ENCODE data around the gene DGLUCY.
A peak's percentile ranks its signal among the peaks of the same experiment; 100 is the strongest.

Gene DGLUCY

DNA sequence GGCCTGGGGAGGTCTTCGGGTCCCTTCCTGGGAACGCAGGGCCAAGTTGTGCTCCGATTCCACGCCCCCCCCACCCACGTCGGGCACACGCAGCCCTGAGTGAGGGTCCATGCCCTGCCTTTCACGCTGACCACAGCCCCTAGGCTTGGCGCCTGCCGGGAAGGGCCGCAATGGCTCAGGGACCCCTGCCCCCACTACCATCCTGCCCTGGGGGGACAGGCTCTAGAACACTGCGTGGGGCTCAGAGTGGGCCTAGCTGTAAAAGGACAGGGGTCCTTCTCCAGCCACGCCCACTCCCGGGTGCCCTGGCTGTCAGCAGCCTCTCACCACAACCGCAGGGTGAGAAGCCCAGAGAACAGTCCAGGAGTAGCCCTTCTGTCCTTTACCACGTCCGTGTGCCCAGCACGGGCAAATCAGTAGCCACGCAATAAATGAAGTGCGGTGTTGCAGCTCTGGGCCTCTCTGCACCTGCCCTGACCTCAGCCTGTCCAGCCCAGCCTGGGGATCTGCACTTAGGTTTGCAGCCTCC, 140.0 kb downstream of the DGLUCY start:
- Histone ChIP-seq H3K4me2 (ENCODE audit: low read length) (peak overlapping the region; percentile 81), H3K4me1 (ENCODE audit: control insufficient read depth, low read length) (peaks cover 88% of the 10 kb centered on the region), H3F3A (ENCODE audit: control insufficient read depth, insufficient read depth) (peaks cover 35% of the 10 kb centered on the region)

DNA sequence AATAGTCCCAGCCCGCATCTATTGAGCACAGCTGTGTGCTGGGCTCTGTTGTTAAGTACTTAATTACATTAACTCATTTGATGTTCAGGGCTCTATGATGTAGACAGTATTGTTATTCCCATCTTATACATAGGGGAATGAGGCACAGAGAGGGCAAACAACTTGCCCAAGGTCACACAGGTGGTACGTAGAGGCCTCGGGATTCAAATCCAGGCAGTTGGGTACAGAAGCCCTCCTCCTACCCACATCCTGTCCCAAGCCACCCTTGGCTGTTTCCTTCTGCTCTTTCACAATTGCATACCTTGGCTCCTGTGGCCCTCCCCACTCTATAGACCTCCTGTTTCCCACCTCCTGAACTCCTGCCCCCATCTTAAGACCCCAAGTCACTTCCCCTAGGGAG, 140.6 kb downstream of the DGLUCY start:
- Histone ChIP-seq H4K20me1 (ENCODE audit: control insufficient read depth, insufficient read depth, low read depth, low read length) (no peaks in the 10 kb centered on the region), H3F3A (ENCODE audit: control insufficient read depth, insufficient read depth) (peaks cover 30% of the 10 kb centered on the region), H3K79me2 (ENCODE audit: control insufficient read depth, low read length) (no peaks in the 10 kb centered on the region), H3K4me2 (ENCODE audit: low read length) (peak overlapping the region; percentile 81), H3K4me1 (ENCODE audit: control insufficient read depth, low read length) (peaks cover 84% of the 10 kb centered on the region), H3K36me3 (ENCODE audit: control insufficient read depth, low read length) (no peaks in the 10 kb centered on the region), H3K9me2 (replicated peaks; ENCODE audit: control insufficient read depth, low read length) (no peaks in the 10 kb centered on the region), H3K27me3 (ENCODE audit: control insufficient read depth, low read length) (no peaks in the 10 kb centered on the region), H3K27ac (ENCODE audit: low read depth, low read length) (no peak overlapping the region), H3K4me3 (ENCODE audit: low read length) (peak overlapping the region; percentile 74; the same call in 1 of the 2 replicates), H3K9me3 (ENCODE audit: control insufficient read depth, insufficient read depth, low read length) (no peaks in the 10 kb centered on the region)
- no peak for TF ChIP-seq EZH2phosphoT487 (IDR thresholded peaks at IDR 0.05; ENCODE audit: borderline replicate concordance, low read length)
- TF ChIP-seq, protein P1, sequence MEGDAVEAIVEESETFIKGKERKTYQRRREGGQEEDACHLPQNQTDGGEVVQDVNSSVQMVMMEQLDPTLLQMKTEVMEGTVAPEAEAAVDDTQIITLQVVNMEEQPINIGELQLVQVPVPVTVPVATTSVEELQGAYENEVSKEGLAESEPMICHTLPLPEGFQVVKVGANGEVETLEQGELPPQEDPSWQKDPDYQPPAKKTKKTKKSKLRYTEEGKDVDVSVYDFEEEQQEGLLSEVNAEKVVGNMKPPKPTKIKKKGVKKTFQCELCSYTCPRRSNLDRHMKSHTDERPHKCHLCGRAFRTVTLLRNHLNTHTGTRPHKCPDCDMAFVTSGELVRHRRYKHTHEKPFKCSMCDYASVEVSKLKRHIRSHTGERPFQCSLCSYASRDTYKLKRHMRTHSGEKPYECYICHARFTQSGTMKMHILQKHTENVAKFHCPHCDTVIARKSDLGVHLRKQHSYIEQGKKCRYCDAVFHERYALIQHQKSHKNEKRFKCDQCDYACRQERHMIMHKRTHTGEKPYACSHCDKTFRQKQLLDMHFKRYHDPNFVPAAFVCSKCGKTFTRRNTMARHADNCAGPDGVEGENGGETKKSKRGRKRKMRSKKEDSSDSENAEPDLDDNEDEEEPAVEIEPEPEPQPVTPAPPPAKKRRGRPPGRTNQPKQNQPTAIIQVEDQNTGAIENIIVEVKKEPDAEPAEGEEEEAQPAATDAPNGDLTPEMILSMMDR (IDR thresholded peaks at IDR 0.05; ENCODE audit: low read depth, low read length, poor library complexity, severe bottlenecking): no peak

More for the DNA sequence above, 140.0 kb downstream of the DGLUCY start:
- no peaks in the 10 kb centered on the region for H3K27me3 ChIP-seq (ENCODE audit: control insufficient read depth, low read length)
- peak overlapping the region; percentile 74 for H3K4me3 ChIP-seq (ENCODE audit: low read length)
- TF ChIP-seq, protein P1 (IDR thresholded peaks at IDR 0.05; ENCODE audit: low read depth, low read length, poor library complexity, severe bottlenecking): no peak
- no peak for TF ChIP-seq EZH2phosphoT487 (IDR thresholded peaks at IDR 0.05; ENCODE audit: borderline replicate concordance, low read length)
- no peaks in the 10 kb centered on the region for H3K9me3 ChIP-seq (ENCODE audit: control insufficient read depth, insufficient read depth, low read length)
- no peaks in the 10 kb centered on the region for H3K9me2 ChIP-seq (replicated peaks; ENCODE audit: control insufficient read depth, low read length)
- H4K20me1 ChIP-seq (ENCODE audit: control insufficient read depth, insufficient read depth, low read depth, low read length): no peaks in the 10 kb centered on the region
- no peaks in the 10 kb centered on the region for H3K36me3 ChIP-seq (ENCODE audit: control insufficient read depth, low read length)
- no peaks in the 10 kb centered on the region for H3K79me2 ChIP-seq (ENCODE audit: control insufficient read depth, low read length)
- no peak overlapping the region for H3K27ac ChIP-seq (ENCODE audit: low read depth, low read length)

DNA sequence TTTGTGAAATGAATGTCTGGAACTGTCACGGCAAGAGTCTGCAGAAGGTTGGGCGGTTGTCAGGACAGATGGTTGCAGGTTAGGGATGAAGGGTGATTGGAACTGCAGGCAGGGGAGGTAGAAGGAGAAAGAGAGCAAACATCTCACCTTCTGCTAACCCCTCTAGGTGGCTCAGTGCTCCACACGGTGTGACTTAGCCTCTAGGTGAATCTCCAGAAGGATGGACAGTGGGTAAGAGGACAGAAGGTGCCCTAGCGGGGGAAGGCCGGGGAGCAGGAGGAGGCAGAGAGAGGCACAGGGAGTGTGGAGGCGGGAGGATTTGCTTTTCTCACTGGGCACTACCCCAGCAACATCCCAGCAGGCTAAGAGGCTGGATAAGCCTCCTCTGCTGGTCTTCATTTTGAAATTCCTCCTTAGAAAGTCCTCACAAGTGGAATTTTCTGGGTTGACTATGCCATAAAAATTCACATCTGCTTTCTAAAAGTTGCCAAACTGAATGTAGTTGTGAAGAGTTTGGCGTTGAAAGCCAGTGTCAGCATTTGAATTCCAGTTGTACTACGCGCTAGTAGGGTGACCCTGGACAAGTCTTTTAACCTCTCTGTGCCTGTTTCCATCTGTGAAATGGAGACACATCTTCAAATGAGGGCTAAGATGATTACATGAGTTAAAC, 141.3 kb downstream of the DGLUCY start:
- Histone ChIP-seq H3K36me3 (ENCODE audit: control insufficient read depth, low read length) (no peaks in the 10 kb centered on the region), H3K79me2 (ENCODE audit: control insufficient read depth, low read length) (no peaks in the 10 kb centered on the region), H3K27ac (ENCODE audit: low read depth, low read length) (no peak overlapping the region), H3F3A (ENCODE audit: control insufficient read depth, insufficient read depth) (peaks cover 26% of the 10 kb centered on the region), H3K4me3 (ENCODE audit: low read length) (no peak overlapping the region), H3K9me3 (ENCODE audit: control insufficient read depth, insufficient read depth, low read length) (no peaks in the 10 kb centered on the region), H3K27me3 (ENCODE audit: control insufficient read depth, low read length) (no peaks in the 10 kb centered on the region), H3K4me1 (ENCODE audit: control insufficient read depth, low read length) (peaks cover 79% of the 10 kb centered on the region), H3K9me2 (replicated peaks; ENCODE audit: control insufficient read depth, low read length) (no peaks in the 10 kb centered on the region), H3K4me2 (ENCODE audit: low read length) (peak overlapping the region; percentile 81; the same call in 1 of the 2 replicates), H4K20me1 (ENCODE audit: control insufficient read depth, insufficient read depth, low read depth, low read length) (no peaks in the 10 kb centered on the region)
- no peak for TF ChIP-seq EZH2phosphoT487 (IDR thresholded peaks at IDR 0.05; ENCODE audit: borderline replicate concordance, low read length)
- TF ChIP-seq, protein P1 (IDR thresholded peaks at IDR 0.05; ENCODE audit: low read depth, low read length, poor library complexity, severe bottlenecking): peak; percentile 15
